Iris pigment epithelial cell (primary cell): Measurements from ENCODE around the gene TEN1.
"Not testable (repeated sequence)": the region's sequence is repeated elsewhere in the genome, so short reads cannot be mapped to it uniquely, and the experiment has no call there.

Source experiments
- DNase-seq: peaks from one replicate; pipeline ENCODE4 v3.0.0-alpha.2; 2011; ENCODE audit warnings: low read depth

The TEN1 gene, protein sequence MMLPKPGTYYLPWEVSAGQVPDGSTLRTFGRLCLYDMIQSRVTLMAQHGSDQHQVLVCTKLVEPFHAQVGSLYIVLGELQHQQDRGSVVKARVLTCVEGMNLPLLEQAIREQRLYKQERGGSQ

DNA sequence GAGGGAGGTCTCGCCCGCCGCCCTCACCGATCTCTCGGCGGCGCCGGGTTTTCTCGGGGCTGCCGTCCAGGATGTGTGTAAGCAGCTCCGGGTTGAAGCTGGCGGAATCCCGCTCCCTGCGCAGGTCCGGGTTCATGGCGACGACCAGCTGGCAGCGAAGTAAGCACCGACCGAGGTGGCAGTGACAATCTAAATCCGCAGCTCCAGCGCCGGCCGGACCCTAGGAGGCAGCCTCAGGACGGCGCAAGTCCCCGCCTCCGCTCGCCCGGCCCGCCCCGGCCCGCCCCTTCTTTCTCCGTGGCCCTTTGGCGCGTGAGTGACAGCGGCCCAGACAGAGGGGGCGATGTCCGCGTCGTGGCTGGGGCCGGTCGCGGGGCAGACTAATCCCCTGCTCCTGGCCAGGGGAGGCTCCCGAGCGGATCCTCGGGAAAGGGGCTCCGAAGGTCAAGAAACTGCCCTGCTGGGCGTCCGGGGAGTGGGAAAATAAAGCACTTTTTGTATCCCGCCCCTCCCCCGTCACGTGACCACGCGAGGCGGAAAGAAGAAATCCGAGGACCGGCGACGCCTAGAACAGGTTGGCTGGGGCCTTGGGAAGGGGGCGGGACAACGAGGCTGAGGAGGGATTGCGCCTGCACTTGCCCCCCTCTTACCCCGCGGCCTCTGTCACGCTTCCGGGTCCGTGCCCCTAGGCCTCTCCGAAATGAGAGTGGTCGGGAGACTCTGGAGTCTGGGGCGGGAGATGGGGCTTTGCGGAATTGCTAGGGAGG, at the start of gene TEN1, which contains the start of gene ACOX1:
TEN1 (plus strand) TSS at position 303 of the 767 bp plus-strand sequence. CDS start 6,953 bp downstream, outside the sequence.
ACOX1 (minus strand) TSS at position 229 of the 767 bp plus-strand sequence; CDS start at position 136, 93 bp downstream.
- peak; percentile 97 for DNase-seq

DNA sequence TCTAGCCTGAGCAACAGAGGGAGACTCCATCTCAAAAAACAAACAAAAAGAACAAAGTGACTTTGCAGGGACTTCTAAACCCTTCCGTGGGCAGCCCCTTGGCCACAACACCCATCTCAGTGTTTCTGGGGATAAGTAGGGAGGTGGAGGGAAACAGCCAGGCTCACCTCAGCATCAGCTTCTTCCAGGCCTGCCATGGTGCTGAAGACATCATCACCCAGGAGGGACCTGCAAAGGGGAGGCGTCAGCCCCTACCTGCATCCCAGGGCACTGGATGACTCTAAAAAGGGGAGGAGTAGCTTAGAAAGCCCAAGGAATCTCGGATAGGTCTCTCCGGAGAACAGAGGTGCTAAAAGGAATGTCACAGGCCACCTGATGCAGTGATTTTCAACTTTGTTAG, 48.0 kb upstream of the TEN1 start:
- no peak for DNase-seq

DNA sequence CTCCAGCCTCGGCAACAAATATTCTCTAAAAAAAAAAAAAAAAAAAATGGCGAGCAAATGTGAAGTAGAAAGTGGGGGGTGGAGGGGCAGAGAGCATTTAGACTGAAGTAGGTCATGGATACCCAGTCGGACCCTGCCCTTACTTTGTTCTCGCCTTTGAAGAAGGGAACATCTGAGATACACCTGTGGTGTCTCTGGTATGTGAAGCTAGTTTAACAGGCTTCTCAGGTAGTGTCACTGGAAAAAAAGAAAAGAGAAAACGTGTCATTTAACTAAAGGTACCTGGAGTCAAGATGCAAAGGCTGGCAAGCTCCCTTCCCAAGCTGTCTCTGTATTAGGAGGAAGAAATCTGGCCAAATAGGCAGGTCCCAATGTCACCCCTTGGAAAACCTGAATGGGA, 46.2 kb upstream of the TEN1 start:
- no peak for DNase-seq

DNA sequence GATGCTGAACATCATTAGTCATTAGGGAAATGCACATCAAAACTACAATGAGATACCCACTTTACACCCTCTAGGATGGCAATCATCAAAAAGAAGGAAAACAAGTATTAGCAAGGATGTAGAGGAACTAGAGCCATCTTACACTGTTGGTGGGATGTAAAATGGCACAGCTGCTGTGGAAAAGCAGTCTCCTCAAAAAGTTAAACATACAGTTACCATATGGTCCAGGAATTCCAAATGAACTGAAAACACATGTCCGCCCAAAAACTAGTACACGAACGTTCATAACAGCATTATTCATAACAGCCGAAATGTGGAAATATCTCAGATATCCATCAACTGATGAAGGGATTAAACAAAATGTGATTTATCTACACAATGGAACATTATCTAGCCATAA, 45.2 kb upstream of the TEN1 start:
- no peak for DNase-seq

DNA sequence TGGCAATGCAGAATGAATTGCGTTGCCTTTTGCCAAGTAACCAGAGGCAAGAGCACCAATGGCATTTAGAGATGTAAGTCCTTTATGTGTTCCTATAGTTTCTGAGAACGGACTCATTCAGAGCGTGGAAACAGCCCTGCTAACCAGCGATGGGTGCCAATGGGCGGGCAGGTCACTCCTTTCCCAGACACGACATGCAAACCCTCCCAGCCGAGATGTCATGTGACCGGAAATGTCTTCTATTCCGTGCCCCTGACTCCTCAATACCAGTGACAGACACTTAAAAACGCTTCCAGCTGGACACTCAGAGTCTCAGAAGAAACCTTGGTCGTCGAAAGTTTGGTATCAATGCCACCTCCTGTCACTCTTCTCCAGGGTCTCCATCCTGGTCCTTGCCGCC, 41.4 kb upstream of the TEN1 start:
- no peak for DNase-seq

DNA sequence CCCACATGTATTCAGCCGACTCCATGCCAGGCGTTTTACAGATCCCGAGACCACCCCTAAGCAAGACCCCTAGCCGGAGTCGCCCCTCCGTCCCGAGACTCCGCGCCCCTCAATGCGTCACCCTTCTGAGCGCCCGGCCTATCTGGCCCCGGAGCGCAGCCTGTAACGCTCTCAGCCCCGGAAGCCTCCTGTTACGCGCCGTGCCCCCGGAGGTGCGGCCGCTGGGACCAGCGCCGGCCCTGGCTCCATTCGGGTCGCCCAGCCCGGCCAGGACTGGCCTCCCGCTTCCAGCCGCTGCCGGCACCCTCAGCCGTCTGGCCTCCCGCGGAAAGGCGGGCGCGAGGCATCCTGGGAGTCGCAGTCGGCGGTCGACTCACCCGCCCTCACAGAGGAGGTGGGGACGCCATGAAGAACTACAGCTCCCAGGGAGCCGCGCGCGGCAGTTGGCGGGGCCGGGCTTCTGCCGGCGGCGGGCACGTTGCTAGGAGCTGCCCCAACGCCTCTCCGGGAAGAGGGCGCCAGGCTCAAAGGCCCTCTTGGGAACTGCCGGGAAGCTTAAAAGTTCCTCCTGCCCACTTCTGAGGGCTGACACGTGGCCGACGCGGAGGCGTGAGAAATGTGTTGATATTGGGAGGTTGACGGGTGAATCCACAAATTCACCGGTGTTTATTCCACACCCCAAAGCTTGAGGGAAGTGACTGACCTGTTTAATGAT, 38.2 kb upstream of the TEN1 start, which contains the start of gene FBF1:
FBF1 (minus strand) TSS at position 316 of the 715 bp plus-strand sequence. CDS start 2,893 bp downstream, outside the sequence.
- peak; percentile 95 for DNase-seq

DNA sequence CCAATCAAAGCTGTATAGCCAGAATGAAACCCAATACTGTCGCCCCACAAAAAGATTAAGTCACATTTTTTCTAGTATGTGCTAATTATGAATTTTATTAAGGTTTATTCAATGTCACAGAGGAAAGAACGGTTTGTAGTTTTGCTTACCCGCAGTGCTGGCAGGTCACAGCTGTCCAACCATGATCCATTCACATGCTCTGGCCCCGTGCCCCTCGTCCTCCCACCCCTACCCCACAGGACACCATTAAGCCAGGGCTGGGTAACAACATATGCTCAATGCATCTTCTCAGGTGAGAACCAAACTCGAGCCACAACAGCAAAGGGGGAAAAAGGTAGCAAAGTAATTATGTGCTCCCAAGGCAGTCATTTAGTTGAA, 37.6 kb upstream of the TEN1 start:
- DNase-seq = no peak

DNA sequence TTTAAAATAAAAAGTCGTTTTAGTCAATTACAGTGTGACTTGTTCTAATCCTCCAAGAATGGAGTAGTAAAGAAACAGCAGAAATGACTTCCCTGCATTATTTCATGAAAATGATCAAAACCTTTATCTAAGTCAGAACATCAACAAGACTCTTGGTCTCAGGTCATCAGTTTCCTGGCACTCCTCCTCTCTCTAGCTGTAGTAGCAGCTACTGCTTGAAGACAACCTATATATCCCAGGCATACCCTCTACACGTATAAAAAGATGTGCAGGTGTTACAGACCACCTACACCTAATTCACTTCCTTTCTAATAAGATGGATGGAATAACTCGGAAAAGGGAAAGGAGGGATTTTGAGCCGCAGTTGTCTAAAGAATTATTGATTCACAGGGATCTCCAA, 36.6 kb upstream of the TEN1 start:
- no peak for DNase-seq

DNA sequence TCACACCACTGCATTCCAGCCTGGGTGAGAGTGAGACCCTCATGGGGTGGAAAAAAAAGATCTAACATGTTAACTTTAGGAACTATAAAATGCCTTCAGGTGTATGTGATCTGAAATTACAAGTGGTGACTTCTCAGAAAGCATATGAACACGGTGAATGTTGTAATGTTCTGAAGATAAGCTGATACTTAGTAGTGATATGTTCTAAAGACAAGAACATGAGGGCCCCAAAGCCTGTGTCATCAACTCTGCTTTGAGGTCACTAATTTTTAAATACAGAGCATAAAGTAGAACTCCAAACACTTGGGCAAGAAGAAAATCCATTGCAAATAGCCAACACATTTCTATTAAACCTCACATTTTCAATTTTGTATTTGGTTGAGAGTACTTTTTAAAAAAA, 35.5 kb upstream of the TEN1 start:
- DNase-seq = no peak

DNA sequence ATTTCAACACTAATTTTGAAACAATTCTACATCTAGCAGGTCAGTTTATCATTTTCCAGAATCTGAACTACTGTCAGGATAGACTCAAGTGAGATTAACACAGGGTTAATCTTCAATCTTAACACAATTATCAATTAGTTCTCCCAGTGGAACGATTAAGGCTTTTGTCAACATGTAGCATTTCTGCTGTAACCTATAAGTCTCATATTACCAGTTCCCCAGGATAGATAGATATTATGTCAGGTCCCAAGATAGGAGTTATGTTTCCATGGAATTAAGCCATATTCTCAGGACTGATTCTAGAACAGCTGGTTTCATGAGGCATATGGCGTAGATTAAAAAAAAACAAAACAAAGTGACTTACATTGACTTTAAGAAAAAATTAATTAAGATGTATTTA, 33.8 kb upstream of the TEN1 start:
- no peak for DNase-seq

DNA sequence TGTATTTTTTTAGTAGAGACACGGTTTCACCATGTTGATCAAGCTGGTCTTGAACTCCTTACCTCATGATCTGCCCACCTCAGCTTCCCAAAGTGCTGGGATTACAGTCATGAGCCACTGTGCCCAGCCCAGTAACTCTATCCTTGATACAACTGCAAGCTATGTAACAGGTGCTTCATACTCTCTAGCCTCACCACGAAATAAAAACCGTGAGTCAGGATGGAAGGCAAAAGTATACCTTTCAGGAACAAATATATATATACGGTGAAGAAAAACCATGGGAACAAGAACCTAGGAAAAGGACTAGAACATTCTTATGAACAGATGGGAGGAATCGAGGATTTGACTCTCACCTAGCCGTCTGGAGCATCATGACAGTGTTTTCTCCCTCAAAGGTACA, 28.6 kb upstream of the TEN1 start:
- no peak for DNase-seq

DNA sequence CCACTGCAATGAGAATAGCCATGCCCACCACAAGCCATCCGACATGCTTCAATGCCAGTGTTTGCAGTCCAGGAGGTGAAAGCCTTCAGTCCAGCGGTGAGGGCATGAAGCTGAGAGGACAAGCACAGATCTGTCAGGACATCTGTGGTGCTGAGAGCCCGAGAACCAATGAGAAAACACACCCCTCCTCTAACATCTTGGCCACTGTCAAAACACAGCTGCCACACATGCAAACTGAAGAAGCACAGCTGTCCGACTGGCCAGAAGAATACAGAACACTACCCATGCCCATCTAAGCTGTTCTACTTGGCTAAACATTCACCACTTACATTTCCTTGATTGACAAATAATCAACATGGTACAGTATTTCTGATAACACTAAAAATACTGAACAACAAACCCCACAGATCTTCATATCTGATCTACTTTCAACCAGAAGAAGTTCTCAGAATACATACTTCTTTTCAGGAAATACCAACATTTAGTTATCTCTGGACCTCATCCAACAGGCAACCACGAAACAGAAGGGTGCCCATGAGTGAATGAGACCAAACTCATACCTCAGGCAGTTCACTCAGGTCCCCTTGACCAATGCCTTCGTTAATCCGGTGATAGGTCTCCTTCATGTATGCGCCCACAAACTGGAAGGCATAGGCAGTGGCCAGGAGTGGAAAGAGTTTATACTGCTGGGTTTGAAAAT, 28.0 kb upstream of the TEN1 start:
- DNase-seq = peak; percentile 24

DNA sequence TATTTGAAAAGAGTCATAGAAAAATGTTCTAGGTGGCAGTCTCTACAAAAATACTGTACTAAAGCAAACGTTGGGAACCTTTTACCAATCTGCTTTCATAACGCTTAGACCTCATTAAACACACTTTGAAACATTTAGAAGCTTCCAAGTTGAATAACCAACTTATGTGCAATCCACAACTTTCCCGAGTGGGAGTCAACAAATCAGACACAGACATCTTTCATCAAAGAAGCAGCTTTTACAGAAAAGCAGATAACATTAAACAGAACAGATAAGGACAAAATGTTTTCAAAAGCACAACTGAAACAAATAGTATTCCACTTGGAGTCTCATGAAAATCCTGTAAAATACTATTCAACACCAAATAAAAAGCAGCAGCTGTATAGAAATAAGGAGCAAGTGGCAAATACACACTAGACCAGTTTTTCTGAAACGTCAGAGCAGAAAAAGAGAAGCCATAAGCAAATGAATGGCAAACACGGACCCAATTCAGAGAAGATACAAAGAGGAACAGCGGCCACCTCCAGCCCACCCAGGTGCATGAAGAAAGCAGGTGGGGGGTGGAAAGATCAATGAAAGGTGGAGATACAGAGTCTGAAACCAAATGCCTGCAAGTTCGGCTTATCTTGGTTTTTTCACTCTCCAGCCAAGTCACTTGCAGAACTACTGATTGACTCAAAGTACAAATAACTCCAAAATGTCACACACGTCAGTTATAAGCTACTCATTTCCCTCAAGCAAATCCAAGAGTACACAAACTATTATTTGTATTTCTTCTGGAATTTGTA, 19.8 kb upstream of the TEN1 start:
- no peak for DNase-seq

DNA sequence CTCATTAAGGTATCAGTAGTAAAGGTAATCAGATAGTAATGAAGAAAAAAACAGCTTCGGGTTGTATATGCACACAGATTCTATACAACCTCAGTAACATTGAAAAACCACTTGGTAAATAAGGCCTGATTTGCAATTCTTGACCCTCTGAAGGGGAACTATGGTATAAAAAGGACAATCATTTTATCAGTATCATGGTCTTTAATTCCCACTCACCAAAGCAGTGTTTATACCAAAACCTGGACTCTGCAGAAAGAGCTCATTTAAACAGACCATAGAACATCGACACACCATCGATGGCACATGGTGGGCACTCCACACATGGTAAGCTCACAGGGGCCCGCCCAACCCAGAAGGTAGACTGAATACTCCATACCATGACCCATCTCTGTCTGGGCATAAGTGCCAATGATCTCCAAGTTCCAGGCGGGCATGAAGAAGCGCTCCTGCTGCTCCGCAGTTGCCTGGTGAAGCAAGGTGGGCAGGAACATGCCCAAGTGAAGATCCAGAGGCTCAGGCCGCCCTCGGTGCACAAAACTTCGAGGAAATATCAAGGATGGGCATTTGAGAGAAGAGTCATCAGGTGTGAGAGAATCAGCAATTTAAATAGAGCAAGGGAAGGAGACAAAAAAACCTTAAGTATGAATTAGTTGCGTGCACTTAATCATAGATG, 19.1 kb upstream of the TEN1 start:
- DNase-seq = no peak

DNA sequence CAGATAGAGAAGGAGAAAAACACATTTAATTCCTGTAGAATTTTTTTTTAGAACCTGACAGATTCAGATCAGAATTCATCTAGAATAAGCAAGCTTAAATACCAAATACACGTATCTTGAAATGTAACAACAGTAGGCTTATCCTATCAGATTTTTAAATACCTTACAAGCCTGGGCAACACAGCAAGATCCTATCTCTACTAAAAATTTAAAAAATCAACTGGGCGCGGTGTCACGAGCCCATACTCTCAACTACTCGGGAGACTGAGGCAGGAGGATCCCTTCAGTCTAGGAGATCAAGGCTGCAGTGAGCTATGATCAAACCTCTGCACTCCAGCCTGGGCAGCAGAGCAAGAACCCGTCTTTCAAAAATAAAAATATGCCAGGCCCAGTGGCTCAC, 13.6 kb upstream of the TEN1 start:
- DNase-seq = no peak

DNA sequence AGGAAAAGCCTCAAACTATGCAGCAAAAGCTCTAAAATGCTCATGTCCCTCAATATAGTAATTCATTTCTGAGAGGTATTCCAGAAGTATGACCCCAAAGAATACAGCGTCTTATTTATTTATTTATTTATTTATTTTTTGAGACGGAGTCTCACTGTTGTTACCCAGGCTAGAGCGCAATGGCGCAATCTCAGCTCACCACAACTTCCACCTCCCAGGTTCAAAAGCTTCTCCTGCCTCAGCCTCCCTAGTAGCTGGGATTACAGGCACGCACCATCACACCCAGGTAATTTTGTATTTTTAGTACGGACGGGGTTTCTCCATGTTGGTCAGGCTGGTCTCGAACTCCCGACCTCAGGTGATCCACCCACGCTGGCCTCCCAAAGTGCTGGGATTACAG, 10.0 kb upstream of the TEN1 start:
- DNase-seq = not testable (repeated sequence)

DNA sequence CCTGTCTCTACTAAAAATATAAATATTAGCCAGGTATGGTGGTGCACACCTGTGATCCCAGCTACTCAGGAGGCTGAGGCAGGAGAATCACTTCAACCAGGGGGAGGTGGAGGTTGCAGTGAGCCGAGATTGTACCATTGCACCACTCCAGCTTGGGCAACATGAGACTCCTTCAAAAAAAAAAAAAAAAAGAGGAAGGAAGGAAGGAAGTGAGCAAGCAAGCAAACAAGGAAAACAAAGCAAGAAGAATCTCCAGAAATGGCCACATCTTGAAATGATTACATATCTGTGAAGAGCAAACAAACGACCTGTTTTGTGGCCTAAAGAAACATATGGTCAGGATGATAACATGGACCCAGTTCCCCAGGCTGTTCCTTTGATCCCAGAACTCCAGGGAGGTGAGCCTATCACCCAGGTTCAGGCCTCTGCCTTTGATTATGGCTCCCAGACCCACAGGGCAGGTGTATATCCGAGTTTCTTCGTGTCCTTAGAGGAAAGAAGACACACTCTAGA, 9.0 kb upstream of the TEN1 start:
- peak; percentile 26 for DNase-seq

DNA sequence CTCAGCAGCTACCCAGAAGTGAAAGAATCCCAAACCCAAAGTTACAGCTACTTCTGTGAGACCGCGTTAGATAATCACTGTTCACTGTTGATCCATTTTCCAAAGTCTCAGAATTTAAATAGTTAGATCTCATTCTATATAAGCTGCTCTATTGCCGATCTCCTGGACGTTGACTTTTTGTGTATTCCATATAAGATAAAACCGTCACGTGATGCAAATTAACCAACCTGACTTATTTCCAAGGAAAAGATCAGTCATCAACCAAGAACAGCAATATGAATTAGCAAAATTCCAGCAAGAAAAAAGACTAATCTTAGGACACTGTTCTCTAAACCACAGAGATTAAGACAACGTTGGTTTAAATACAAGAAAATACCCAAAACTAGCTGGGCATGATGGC, 8.4 kb upstream of the TEN1 start:
- DNase-seq = no peak

DNA sequence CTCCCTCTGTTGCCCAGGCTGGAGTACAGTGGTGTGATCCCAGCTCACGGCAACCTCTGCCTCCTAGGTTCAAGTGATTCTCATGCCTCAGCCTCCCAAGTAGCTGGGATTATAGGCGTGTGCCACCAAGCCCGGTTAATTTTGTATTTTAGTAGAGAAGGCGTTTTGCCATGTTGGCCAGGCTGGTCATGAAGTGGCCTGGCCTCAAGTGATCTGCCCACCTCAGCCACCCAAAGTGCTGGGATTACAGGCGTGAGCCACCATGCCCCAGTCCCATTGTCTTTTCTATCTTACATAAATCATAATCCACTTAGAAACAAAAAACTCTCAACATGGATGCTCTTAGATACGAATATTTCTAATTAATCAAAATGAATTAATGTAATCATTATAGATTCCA, 3.9 kb upstream of the TEN1 start:
- DNase-seq = not testable (repeated sequence)

DNA sequence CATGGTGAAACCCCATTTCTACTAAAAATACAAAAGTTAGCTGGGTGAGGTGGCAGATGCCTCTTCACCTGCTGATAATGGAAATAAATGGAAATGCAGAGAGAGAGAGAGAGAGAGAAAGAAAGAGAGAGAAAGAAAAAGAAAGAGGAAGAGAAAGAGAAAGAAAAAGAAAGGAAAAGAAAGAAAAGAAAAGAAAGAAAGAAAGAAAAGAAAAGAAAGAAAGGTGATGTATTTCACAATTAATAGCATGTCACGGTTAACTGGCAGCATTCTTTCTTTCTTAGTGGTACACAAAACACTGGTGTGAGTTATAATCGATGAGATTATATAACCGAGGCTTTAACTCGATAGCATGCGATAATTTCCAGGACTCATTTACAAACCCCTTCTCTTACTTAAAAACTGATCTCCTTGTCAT, 3.3 kb upstream of the TEN1 start:
- DNase-seq = no peak
